Gastrocnemius medialis (tissue), 4 donors: ENCODE data around the gene RPS6KC1. TPM values are rescaled to one million over a fixed set of nuclear protein-coding genes. Genes with fewer than 3 reads are reported as not detected.
A peak's percentile ranks its signal among the peaks of the same experiment; 100 is the strongest.

ENCODE experiments used
- ATAC-seq, 2 donors: fragments of 150-250 bp; one replicate each; pipeline ENCODE4 v1.9.1; 2016
- DNase-seq, 2 donors: peaks; one replicate each; pipeline ENCODE4 v3.0.0-alpha.2; 2019
- H3K27ac ChIP-seq, 4 donors: fragments of 200-600 bp; sonication (generic); 1 replicate in 1 of 4; 2 replicates in 3 of 4; pipeline ENCODE4 v1.5.1; 2016 to 2018; ENCODE audit warnings: mild to moderate bottlenecking in 2 of 4, moderate library complexity in 1 of 4
- H3K27me3 ChIP-seq, 3 donors: fragments of 200-600 bp; sonication (generic) in 2 of 3; 1 replicate in 1 of 3; 2 replicates in 2 of 3; pipeline versions ENCODE4 v1.5.1 to v1.6.0; 2016 to 2019; ENCODE audit warnings: mild to moderate bottlenecking in 1 of 3, moderate library complexity in 1 of 3
- H3K36me3 ChIP-seq, 2 donors: fragments of 200-600 bp; sonication (generic) in 1 of 2; one replicate each; pipeline ENCODE4 v1.5.1; 2017 to 2018
- H3K4me1 ChIP-seq, 2 donors: fragments of 200-600 bp; sonication (generic) in 1 of 2; one replicate each; pipeline ENCODE4 v1.5.1; 2016 to 2017; ENCODE audit warnings: mild to moderate bottlenecking in 2 of 2
- H3K4me3 ChIP-seq, 4 donors: fragments of 200-600 bp; sonication (generic) in 3 of 4; 1 replicate in 1 of 4; 2 replicates in 3 of 4; pipeline ENCODE4 v1.5.1; 2016 to 2019; ENCODE audit warnings: mild to moderate bottlenecking in 2 of 4
- H3K9me3 ChIP-seq, 3 donors: fragments of 200-600 bp; sonication (generic) in 2 of 3; 1 replicate in 1 of 3; 2 replicates in 2 of 3; pipeline ENCODE4 v1.5.1; 2016 to 2019
- CTCF ChIP-seq, 5 experiments: fragments of 450-650 bp in 3 of 5; fragments of 200-600 bp in 2 of 5; sonication (generic) in 2 of 5; IDR thresholded peaks in 4 of 5; conservative IDR thresholded peaks in 1 of 5; 1 replicate in 4 of 5; 2 replicates in 1 of 5; pipeline ENCODE4 v1.5.1; 2016 to 2019; ENCODE audit warnings: antibody characterized with exemption in 5 of 5, mild to moderate bottlenecking in 3 of 5, moderate library complexity in 3 of 5
- POLR2A ChIP-seq, 2 donors: fragments of 450-650 bp; IDR thresholded peaks; one replicate each; pipeline ENCODE4 v1.6.1; 2017; ENCODE audit warnings: antibody characterized with exemption in 2 of 2, mild to moderate bottlenecking in 2 of 2, moderate library complexity in 2 of 2
- in situ Hi-C, 4 donors: fragments of 200-750 bp; cut with MboI; loops; one replicate each; pipeline versions ENCODE4 v1.15.0 to v1.8.0; 2017; ENCODE audit warnings: low sequenced_read_pairs in 4 of 4
- intact Hi-C: fragments of 100-400 bp; cut with DNase I; formaldehyde crosslinking; loops from one replicate; pipeline ENCODE4 v1.15.1; 2023; ENCODE audit warnings: low total_unique reads
- total RNA-seq, 4 donors: library from RNA; depleted of rRNA; stranded (reverse); fragments of >200 nt; gene quantifications; one replicate each; pipeline versions ENCODE4 v1.1.0 to v1.2.3, GENCODE V29; 2016

RPS6KC1 gene
- total RNA-seq, 4 donors from 2014 or later, result 14.5 to 22.2 (median 16.2) TPM

- H3K4me3 ChIP-seq, result no peak overlapping the region
- peaks cover 0 to 8% of the 10 kb centered on the region in 2 donors for H3K4me1 ChIP-seq
- in situ Hi-C loops (no loop called here), intact Hi-C loops (loop anchor here (10.0 kb wide), 2 partner anchors 124 to 254 kb away; no protein-coding TSS in a partner anchor)
- no peaks in the 10 kb centered on the region for H3K27me3 ChIP-seq
- H3K36me3 ChIP-seq, result no peaks in the 10 kb centered on the region
- H3K9me3 ChIP-seq, result no peaks in the 10 kb centered on the region
- no peak for TF ChIP-seq CTCF (IDR thresholded peaks at IDR 0.05 in 4 of 5, conservative IDR thresholded peaks at IDR 0.05 in 1 of 5)
- no peak overlapping the region for H3K27ac ChIP-seq
- DNase-seq (no peak), ATAC-seq (no peak)
Measured at GRCh38 chr1:213120386-213120785, 69.3 kb downstream of the RPS6KC1 start.

- H3K9me3 ChIP-seq, result no peaks in the 10 kb centered on the region
- intact Hi-C loops (loop anchor here (10.0 kb wide), 2 partner anchors 124 to 254 kb away; no protein-coding TSS in a partner anchor), in situ Hi-C loops (no loop called here)
- H3K36me3 ChIP-seq, result no peaks in the 10 kb centered on the region
- ATAC-seq (no peak), DNase-seq (no peak)
- no peak for TF ChIP-seq CTCF (IDR thresholded peaks at IDR 0.05 in 4 of 5, conservative IDR thresholded peaks at IDR 0.05 in 1 of 5)
- TF ChIP-seq POLR2A (IDR thresholded peaks at IDR 0.05), result no peak
- H3K27ac ChIP-seq, result no peak overlapping the region
- H3K4me1 ChIP-seq, result peaks cover 0 to 8% of the 10 kb centered on the region in 2 donors
- no peaks in the 10 kb centered on the region for H3K27me3 ChIP-seq
- no peak overlapping the region for H3K4me3 ChIP-seq
Measured at GRCh38 chr1:213120961-213121360, 69.9 kb downstream of the RPS6KC1 start.

- DNase-seq (no peak), ATAC-seq (no peak)
- Histone ChIP-seq H3K27ac (no peak overlapping the region), H3K27me3 (no peaks in the 10 kb centered on the region), H3K36me3 (no peaks in the 10 kb centered on the region), H3K9me3 (no peaks in the 10 kb centered on the region), H3K4me3 (no peak overlapping the region), H3K4me1 (peaks cover 0 to 8% of the 10 kb centered on the region in 2 donors)
- TF ChIP-seq POLR2A (IDR thresholded peaks at IDR 0.05) (no peak), CTCF (IDR thresholded peaks at IDR 0.05 in 4 of 5, conservative IDR thresholded peaks at IDR 0.05 in 1 of 5) (peak; percentile 25 to 72 (median 31))
- in situ Hi-C loops, result no loop called here
- intact Hi-C loops, result loop anchor here (10.0 kb wide), 2 partner anchors 122 to 252 kb away; no protein-coding TSS in a partner anchor
Measured at GRCh38 chr1:213122514-213122929, 71.5 kb downstream of the RPS6KC1 start.

GRCh38 chr1:213123087-213123486 lies 72.0 kb downstream of the RPS6KC1 start:
- intact Hi-C loops (loop anchor here (10.0 kb wide), 2 partner anchors 122 to 252 kb away; no protein-coding TSS in a partner anchor), in situ Hi-C loops (no loop called here)
- H3K4me3 ChIP-seq, result no peak overlapping the region
- no peak overlapping the region for H3K27ac ChIP-seq
- TF ChIP-seq CTCF (IDR thresholded peaks at IDR 0.05 in 4 of 5, conservative IDR thresholded peaks at IDR 0.05 in 1 of 5) (no peak), POLR2A (IDR thresholded peaks at IDR 0.05) (no peak)
- DNase-seq, result no peak
- H3K27me3 ChIP-seq, result no peaks in the 10 kb centered on the region
- no peaks in the 10 kb centered on the region for H3K36me3 ChIP-seq
- no peaks in the 10 kb centered on the region for H3K9me3 ChIP-seq
- H3K4me1 ChIP-seq, result peaks cover 0 to 8% of the 10 kb centered on the region in 2 donors
- no peak for ATAC-seq

- no peak for TF ChIP-seq POLR2A (IDR thresholded peaks at IDR 0.05)
- TF ChIP-seq CTCF (IDR thresholded peaks at IDR 0.05 in 4 of 5, conservative IDR thresholded peaks at IDR 0.05 in 1 of 5), result no peak
- Histone ChIP-seq H3K4me3 (no peak overlapping the region), H3K36me3 (no peaks in the 10 kb centered on the region), H3K9me3 (no peaks in the 10 kb centered on the region), H3K4me1 (peaks cover 0 to 8% of the 10 kb centered on the region in 2 donors), H3K27ac (no peak overlapping the region), H3K27me3 (no peaks in the 10 kb centered on the region)
- DNase-seq, result no peak
- ATAC-seq, result no peak
- in situ Hi-C loops (no loop called here), intact Hi-C loops (loop anchor here (10.0 kb wide), 2 partner anchors 121 to 251 kb away; no protein-coding TSS in a partner anchor)
Measured at GRCh38 chr1:213123536-213123935, 72.5 kb downstream of the RPS6KC1 start.
